BJ (cell line): ENCODE results near the gene PGF. TPM values are rescaled to one million over a fixed set of nuclear protein-coding genes. Genes with fewer than 3 reads are reported as not detected.

Experiments used
- CTCF ChIA-PET: fragments of 350-600 bp; formaldehyde crosslinking; extraction: SDS; loops from one replicate; lab custom pipeline; 2021; ENCODE audit warnings: antibody characterized with exemption, inconsistent platforms; lab: Yijun Ruan, JAX
- POLR2A ChIA-PET: fragments of 300-600 bp; sonication (Branson Sonifier 250); formaldehyde crosslinking; extraction: SDS; loops from one replicate; lab custom pipeline; 2021; ENCODE audit warnings: antibody characterized with exemption; lab: Charles Lee
- DNase-seq: peaks from one replicate; pipeline ENCODE4 v3.0.0-alpha.2; 2011; ENCODE audit warnings: low read depth
- H3K27me3 ChIP-seq: 2 replicates; pipeline ENCODE4 v1.6.0; 2011; ENCODE audit warnings: low read length; ENCODE audit not compliant: control insufficient read depth, insufficient read depth
- H3K36me3 ChIP-seq: 2 replicates; pipeline ENCODE4 v1.5.1; 2011; ENCODE audit warnings: low read length; ENCODE audit not compliant: control insufficient read depth, insufficient read depth
- H3K4me3 ChIP-seq: 2 replicates; pipeline ENCODE4 v1.5.1; 2011; ENCODE audit warnings: low read depth, mild to moderate bottlenecking, control low read depth, low read length
- polyA plus RNA-seq: library from polyadenylated mRNA; depleted of rRNA; stranded (reverse); fragments of >200 nt; gene quantifications from 2 replicates; pipeline ENCODE4 v1.2.3, GENCODE V29; 2011
- TF ChIP-seq, protein P1 (sequence below): IDR thresholded peaks from 2 replicates; pipeline ENCODE4 v1.5.1; 2011; ENCODE audit warnings: low read depth, mild to moderate bottlenecking, control low read depth, inconsistent platforms, low read length, moderate library complexity; ENCODE audit not compliant: insufficient read depth

Gene PGF
- polyA plus RNA-seq, 1 experiment = 4.1 TPM

DNA sequence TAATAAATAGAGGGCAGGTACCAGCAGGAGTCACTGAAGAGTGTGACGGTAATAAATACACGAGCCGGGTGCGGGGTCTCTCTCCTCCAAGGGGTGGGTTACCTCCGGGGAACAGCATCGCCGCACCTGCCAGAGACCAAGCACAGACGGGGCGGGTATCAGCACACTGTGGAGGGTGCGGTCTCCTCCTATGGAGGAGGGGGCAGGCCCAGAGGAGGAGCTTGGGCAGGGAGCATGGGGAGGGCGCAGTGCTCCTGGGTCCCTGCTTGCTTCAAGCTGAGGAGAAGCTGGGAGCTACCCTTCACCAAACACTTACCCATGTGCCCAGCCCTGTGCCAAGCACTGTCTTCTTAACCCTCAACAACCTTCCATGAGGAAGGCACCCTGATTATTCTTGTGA, 12.8 kb downstream of the PGF start:
- DNase-seq = no peak
- no peaks in the 10 kb centered on the region for H3K27me3 ChIP-seq
- TF ChIP-seq, protein P1, sequence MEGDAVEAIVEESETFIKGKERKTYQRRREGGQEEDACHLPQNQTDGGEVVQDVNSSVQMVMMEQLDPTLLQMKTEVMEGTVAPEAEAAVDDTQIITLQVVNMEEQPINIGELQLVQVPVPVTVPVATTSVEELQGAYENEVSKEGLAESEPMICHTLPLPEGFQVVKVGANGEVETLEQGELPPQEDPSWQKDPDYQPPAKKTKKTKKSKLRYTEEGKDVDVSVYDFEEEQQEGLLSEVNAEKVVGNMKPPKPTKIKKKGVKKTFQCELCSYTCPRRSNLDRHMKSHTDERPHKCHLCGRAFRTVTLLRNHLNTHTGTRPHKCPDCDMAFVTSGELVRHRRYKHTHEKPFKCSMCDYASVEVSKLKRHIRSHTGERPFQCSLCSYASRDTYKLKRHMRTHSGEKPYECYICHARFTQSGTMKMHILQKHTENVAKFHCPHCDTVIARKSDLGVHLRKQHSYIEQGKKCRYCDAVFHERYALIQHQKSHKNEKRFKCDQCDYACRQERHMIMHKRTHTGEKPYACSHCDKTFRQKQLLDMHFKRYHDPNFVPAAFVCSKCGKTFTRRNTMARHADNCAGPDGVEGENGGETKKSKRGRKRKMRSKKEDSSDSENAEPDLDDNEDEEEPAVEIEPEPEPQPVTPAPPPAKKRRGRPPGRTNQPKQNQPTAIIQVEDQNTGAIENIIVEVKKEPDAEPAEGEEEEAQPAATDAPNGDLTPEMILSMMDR = no peak
- no peak overlapping the region for H3K4me3 ChIP-seq
- CTCF ChIA-PET = interaction anchor here (0.6 to 2.3 kb wide), 7 partner anchors 9 to 189 kb away, joined by 3 to 30 read pairs (median 4); no protein-coding TSS in a partner anchor
- POLR2A ChIA-PET = no interaction called here
- peaks cover 4% of the 10 kb centered on the region for H3K36me3 ChIP-seq

GRCh38 chr14:74942181-74942580, 13.2 kb downstream of the PGF start:
- no peak overlapping the region for H3K4me3 ChIP-seq
- CTCF ChIA-PET = interaction anchor here (0.6 to 2.3 kb wide), 7 partner anchors 10 to 190 kb away, joined by 3 to 30 read pairs (median 4); no protein-coding TSS in a partner anchor
- H3K27me3 ChIP-seq = no peaks in the 10 kb centered on the region
- peaks cover 4% of the 10 kb centered on the region for H3K36me3 ChIP-seq
- POLR2A ChIA-PET = no interaction called here
- no peak for DNase-seq
- TF ChIP-seq, protein P1 = no peak

DNA sequence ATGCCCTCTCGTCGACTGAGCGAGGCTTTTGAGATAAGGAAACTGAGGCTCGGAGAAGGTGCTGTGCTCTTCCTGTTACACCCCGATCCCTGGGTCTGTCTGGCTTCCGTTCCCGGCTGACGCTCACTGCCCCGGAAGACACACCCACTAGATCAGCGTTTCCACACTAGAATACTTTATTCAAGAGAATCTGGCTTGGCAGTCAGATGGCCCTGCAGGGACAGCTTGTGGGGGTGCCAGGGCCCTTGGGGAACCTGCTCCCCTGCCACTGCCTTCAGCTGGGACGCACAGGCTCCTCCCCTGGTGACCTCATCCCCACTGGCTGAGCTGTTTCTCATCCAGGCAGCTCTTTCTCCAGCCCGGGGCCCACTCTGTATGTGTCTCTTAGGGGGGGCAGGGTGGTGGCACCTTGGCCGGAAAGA, 13.7 kb downstream of the PGF start:
- ChIA-PET CTCF (interaction anchor here (0.6 to 2.3 kb wide), 6 partner anchors 10 to 190 kb away, joined by 3 to 30 read pairs (median 4); no protein-coding TSS in a partner anchor), POLR2A (no interaction called here)
- H3K27me3 ChIP-seq = no peaks in the 10 kb centered on the region
- no peak overlapping the region for H3K4me3 ChIP-seq
- TF ChIP-seq, protein P1 = no peak
- peaks cover 4% of the 10 kb centered on the region for H3K36me3 ChIP-seq
- DNase-seq = no peak

GRCh38 chr14:74940956-74941565, 14.3 kb downstream of the PGF start:
- ChIA-PET POLR2A (no interaction called here), CTCF (interaction anchor here (0.6 to 2.3 kb wide), 5 partner anchors 11 to 147 kb away, joined by 4 to 30 read pairs (median 7); no protein-coding TSS in a partner anchor)
- Histone ChIP-seq H3K27me3 (no peaks in the 10 kb centered on the region), H3K4me3 (no peak overlapping the region), H3K36me3 (peaks cover 4% of the 10 kb centered on the region)
- no peak for DNase-seq
- TF ChIP-seq, protein P1 = no peak
